ENCODE results near the gene FIZ1.

FIZ1 gene

GRCh38 chr19:55563261-55563690 is 36.0 kb downstream of the FIZ1 start:
- H3K4me3 ChIP-seq (ENCODE audit: low read depth, low read length) = no peak overlapping the region
- no peaks in the 10 kb centered on the region for H3K9me3 ChIP-seq (ENCODE audit: control insufficient read depth, insufficient read depth, low read depth, low read length)
- H3K4me1 ChIP-seq (ENCODE audit: control insufficient read depth, insufficient read depth, low read length) = no peaks in the 10 kb centered on the region
- POLR2A ChIA-PET = no interaction called here
- no peaks in the 10 kb centered on the region for H3K36me3 ChIP-seq (ENCODE audit: control insufficient read depth in 2 of 2, insufficient read depth in 1 of 2, low read length in 2 of 2)
- no peak overlapping the region for H3K27ac ChIP-seq (ENCODE audit: extremely low read depth, low read depth, low read length)
- CTCF ChIA-PET = no interaction called here
- TF ChIP-seq YY2 (tag by site-specific recombination; IDR thresholded peaks at IDR 0.05) (no peak), ZNF510 (tag by site-specific recombination; IDR thresholded peaks at IDR 0.05; ENCODE audit: insufficient replicate concordance) (no peak), ZBTB20 (tag by site-specific recombination; IDR thresholded peaks at IDR 0.05) (no peak), ZNF398 (tag by site-specific recombination; IDR thresholded peaks at IDR 0.05) (peak; percentile 77), ZNF354C (tag by site-specific recombination; IDR thresholded peaks at IDR 0.05; ENCODE audit: borderline replicate concordance, low read depth) (no peak), ZNF292 (tag by site-specific recombination; IDR thresholded peaks at IDR 0.05; ENCODE audit: borderline replicate concordance, low read depth) (no peak), KLF9 (tag by site-specific recombination; IDR thresholded peaks at IDR 0.05; ENCODE audit: low read depth) (no peak), ZNF843 (tag by site-specific recombination; IDR thresholded peaks at IDR 0.05) (0 out of 2 replicates have a peak, but pooled peaks have one; percentile 15), ZIC2 (tag by site-specific recombination; IDR thresholded peaks at IDR 0.05) (peak; percentile 34; the same call in 1 of the 2 replicates), ZFHX2 (tag by site-specific recombination; conservative IDR thresholded peaks at IDR 0.05) (peak; percentile 31), ZNF580 (tag by site-specific recombination; IDR thresholded peaks at IDR 0.05) (no peak), ZNF132 (tag by site-specific recombination; IDR thresholded peaks at IDR 0.05; ENCODE audit: borderline replicate concordance) (no peak), PRDM1 (tag by site-specific recombination; IDR thresholded peaks at IDR 0.05) (peak; percentile 53; the same call in 1 of the 2 replicates), RBAK (tag by site-specific recombination; IDR thresholded peaks at IDR 0.05) (no peak), HOXC10 (CRISPR knock-in tag; IDR thresholded peaks at IDR 0.05) (no peak), GLI4 (tag by site-specific recombination; IDR thresholded peaks at IDR 0.05) (no peak), GLIS1 (tag by site-specific recombination; IDR thresholded peaks at IDR 0.05) (peak; percentile 34; the same call in 1 of the 2 replicates), ZNF416 (tag by site-specific recombination; IDR thresholded peaks at IDR 0.05) (no peak), ZNF366 (tag by site-specific recombination; conservative IDR thresholded peaks at IDR 0.05) (peak; percentile 18; the same call in 1 of the 2 replicates), ZNF48 (tag by site-specific recombination; IDR thresholded peaks at IDR 0.05) (no peak), ZNF426 (tag by site-specific recombination; IDR thresholded peaks at IDR 0.05) (no peak), ZNF561 (tag by site-specific recombination; IDR thresholded peaks at IDR 0.05; ENCODE audit: borderline replicate concordance) (no peak), ZNF335 (tag by site-specific recombination; conservative IDR thresholded peaks at IDR 0.05) (no peak), ZNF155 (tag by site-specific recombination; IDR thresholded peaks at IDR 0.05) (no peak), ZNF623 (tag by site-specific recombination; IDR thresholded peaks at IDR 0.05) (no peak), HOXD13 (CRISPR knock-in tag; IDR thresholded peaks at IDR 0.05; ENCODE audit: borderline replicate concordance) (0 out of 2 replicates have a peak, but pooled peaks have one; percentile 21), KLF10 (tag by site-specific recombination; IDR thresholded peaks at IDR 0.05) (no peak), ZNF747 (tag by site-specific recombination; IDR thresholded peaks at IDR 0.05) (no peak), ZNF362 (tag by site-specific recombination; IDR thresholded peaks at IDR 0.05) (no peak), ZNF16 (tag by site-specific recombination; IDR thresholded peaks at IDR 0.05; ENCODE audit: low read depth) (no peak), ZNF140 (tag by site-specific recombination; IDR thresholded peaks at IDR 0.05) (no peak), ZNF560 (tag by site-specific recombination; IDR thresholded peaks at IDR 0.05; ENCODE audit: borderline replicate concordance) (no peak), ZNF10 (tag by site-specific recombination; IDR thresholded peaks at IDR 0.05) (no peak), ZNF629 (tag by site-specific recombination; IDR thresholded peaks at IDR 0.05) (no peak), KLF8 (tag by site-specific recombination; IDR thresholded peaks at IDR 0.05) (no peak), ZNF449 (tag by site-specific recombination; IDR thresholded peaks at IDR 0.05) (peak; percentile 70), ZFP41 (tag by site-specific recombination; IDR thresholded peaks at IDR 0.05; ENCODE audit: borderline replicate concordance) (no peak), ZNF600 (tag by site-specific recombination; IDR thresholded peaks at IDR 0.05) (0 out of 2 replicates have a peak, but pooled peaks have one; percentile 8)

Measured in HEK293 (cell line).